GM21825 (cell line): ENCODE data around the gene PDE11A.

ENCODE experiments used
- ATAC-seq: cut with Tn5 transposase; IDR thresholded peaks from one replicate; pipeline ENCODE4 v1.9.1; 2021; ENCODE audit warnings: mild to moderate bottlenecking, moderate library complexity; ENCODE audit not compliant: unreplicated experiment

PDE11A gene

DNA sequence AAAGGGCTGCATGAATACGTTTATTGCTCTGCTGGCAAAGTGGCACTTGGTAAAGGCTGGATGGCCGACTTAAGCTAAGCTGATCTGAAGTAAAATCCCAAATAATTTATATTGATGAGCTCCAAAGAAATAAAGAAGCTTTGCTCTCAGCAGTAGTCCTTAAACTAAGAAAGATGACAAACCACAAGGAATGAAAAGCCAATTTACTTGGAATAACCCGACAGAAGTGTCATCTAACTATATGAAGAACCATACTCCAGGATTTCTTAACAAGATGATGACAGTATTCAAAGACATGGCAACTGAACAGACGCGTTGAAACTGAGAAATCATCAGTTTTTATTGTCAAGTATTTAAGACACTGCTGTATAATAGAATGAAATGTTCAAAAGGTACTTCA is 294.1 kb downstream of the PDE11A start:
- no peak for ATAC-seq

DNA sequence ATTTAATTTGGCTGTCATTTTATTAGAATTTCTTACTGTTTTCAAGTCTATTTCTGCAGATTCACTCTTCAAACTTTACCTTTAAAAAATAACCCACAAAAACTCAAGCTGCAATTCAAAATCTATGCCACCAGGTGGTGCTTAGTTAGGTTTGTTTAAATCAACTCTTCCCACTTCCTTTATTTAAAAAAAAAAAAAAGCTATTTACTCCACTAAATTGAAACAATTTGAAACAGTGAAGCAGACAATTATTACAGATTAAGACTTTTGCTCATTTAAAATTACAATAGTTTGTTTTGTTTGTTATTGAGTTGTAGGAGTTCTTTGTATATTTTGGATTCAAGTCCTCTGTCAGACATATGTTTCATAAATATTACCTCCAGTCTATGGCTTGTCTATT is 300.0 kb downstream of the PDE11A start:
- ATAC-seq, result no peak

DNA sequence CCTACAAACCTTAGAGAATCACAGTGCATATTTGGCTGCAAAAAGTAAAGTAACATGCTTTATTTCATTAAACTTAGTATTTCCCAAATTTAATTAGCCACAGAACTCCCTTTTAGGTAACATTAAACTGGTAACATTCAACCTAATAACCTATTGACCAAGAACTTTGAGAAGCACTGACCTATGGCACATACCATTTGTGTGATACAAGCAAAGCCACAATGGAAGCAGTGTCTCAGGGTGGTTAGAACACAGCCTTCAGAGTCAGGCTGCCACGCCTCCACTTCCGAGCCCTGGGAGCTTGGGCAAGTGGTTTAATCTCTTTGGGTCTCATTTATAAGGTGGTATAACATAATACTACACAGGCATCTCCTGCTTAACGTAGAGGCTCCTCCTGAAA is 301.4 kb downstream of the PDE11A start:
- no peak for ATAC-seq

DNA sequence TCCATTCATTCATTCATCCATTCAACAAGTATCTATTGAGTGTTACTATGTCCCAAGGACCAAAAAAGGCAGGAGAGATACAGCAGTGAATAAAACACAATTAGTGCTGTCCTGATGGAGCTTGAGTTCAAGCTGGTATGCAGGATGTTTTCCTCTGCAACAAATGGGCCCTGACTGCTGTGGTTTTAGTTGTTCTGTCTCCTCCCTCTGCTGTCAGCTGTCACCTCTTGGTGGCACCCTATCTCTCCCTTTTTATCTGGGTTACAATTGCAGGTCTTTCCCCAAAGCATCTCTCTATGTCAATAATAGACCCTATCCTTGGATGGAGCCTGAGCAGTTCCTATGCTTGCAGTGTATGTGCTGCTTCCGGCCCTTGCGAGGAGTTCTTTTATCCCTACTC is 304.8 kb downstream of the PDE11A start:
- no peak for ATAC-seq

DNA sequence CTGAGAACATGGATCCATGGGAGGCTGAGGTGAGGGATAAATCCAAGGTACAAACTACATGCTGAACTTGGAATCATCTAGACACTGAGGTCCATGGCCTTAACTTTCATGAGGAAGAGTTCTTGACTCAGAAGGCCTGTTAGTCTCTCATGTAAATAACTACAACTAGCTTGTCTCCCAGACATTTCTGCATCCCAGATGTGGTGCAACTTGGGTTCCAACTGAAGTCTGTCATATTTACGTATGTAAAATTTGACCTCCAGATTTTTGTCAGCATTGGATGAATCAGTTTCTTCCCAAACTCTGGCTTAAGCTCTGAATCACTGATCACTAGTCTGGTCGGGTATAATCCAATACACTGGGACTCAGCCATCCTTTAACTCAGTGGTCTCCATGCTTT is 306.9 kb downstream of the PDE11A start:
- ATAC-seq, result no peak

DNA sequence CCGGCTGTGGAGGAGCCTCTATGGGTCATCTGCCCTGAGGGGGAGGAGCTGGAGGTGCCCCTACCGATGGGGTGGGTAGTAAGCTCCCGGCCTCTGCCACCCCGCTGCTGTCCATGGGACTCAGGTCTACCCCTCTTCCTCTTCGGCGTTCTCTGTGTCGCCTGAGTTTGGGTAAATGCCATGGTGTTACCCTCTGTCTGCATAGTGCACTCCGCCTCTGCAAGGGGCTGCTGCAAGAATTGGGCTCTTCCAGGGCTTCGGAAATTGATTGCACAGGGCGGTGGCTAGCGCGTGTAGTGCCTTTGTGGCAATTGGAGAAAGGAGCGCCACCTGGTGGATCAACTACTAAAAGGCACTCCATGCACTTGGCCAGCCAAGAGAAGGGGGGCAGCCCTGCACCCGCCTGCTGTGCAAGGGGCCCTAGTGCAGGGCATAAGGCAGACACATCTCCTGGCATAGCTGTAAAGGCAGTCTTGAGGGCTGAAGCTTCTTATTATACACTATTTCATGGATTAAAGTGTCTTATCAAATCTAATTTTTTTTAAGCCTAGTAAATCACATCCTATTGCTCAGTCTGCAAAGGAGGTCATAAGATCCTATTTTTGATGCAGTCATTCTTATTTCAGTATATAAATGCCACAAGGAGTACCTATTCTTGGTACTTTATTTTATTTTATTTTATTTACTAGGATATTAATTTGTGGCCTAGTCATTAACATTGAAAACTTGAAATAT is 308.9 kb downstream of the PDE11A start:
- peak; percentile 96 for ATAC-seq

- ATAC-seq, result no peak
Measured at GRCh38 chr2:177759443-177759842, 313.1 kb downstream of the PDE11A start.

DNA sequence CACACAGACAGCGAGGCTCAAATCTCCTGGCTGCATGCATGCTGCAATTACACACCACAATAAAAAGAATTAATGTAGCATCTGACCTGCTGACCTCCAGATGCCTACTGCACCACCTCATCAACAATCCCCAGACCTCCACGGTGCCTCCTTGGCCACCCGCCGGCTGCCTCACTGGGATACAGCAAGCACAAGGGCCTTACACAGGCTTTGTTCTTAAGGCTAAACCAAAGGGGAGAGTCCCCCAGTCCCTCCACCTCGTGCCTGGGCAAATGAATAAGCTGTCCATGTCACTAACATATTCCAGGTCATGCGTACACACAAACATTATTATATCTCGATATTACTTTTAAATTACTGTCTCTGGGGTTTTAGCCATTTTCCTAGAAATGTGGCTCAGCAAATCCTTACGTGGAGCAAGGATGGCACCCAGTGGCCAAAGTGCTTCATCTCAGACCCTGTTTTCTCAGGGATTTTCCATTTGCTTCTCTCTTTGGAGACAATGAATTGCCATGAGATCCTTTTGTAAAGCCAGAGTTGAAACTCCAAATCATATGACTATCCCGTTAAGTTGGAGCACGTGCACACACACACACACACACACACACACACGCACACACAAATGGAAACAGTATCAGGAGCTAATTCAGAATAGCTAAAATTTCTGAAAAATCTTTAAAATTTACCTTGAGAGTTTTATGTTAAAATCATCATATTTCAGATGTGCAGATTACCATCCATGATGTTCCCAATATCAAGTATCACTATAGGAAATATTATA is 313.8 kb downstream of the PDE11A start:
- ATAC-seq, result no peak

GRCh38 chr2:177756336-177756735 is 316.2 kb downstream of the PDE11A start:
- no peak for ATAC-seq

DNA sequence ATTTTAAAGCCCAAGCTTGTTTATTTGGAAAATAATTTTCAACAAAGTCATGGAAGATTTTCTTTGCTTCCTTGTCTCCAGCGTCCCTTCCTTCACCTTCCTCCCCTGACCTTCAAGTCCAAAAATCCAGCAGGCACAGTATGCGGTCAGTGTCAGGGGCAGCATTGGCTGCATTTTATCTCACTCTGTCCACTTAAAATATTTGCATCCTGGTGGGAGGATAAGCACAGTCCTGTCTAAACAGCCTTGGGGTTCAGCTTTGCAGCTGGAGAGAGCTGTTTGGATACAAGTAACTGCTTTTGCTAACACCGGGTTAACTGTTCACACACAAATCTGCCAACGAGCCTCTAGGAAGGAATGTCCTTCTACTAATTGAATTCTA is 318.1 kb downstream of the PDE11A start:
- no peak for ATAC-seq

- ATAC-seq, result no peak
Measured at GRCh38 chr2:177753682-177754491, 318.7 kb downstream of the PDE11A start.

- ATAC-seq, result no peak
Measured at GRCh38 chr2:177748360-177748759, 324.2 kb downstream of the PDE11A start.

DNA sequence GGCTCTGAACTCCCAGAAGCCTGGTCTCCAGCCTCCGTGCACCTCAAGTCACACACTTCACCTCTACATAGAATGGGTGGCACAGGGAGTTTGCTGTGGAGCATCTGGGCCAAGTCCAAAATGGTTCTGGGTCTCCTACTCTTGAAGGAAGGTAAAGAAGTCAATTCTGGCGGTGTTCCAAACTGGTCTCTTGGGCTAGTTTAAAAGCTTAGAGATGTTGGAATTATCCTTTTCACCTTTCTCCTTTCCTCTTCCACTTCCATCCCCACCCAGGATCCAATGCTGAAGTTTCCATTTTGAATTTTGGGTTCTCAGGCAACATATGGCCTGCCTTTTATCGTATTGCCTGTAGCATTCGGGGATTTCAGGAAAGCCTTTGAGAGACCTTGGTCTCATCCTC is 325.2 kb downstream of the PDE11A start:
- ATAC-seq, result no peak

DNA sequence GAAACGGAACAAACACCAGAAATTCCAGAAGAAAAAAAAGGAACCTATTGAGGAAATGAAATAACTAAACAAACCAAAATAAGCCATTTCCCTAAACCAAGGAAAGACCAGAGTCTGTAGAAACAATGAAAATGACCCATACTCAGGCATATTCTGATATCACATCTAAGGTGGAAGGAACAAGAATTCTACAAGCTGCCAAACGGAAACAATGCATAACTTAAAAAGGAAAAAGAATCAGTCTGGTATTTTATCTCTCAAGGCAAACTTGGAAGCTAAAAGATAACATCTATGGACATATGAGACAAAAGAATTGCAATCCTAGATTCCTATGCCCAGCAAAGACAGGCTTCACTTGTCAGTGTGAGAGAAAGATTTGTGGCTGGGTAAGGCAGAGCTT is 326.2 kb downstream of the PDE11A start:
- no peak for ATAC-seq

- ATAC-seq, result no peak
Measured at GRCh38 chr2:177745531-177745930, 327.0 kb downstream of the PDE11A start.

- no peak for ATAC-seq
Measured at GRCh38 chr2:177742851-177743250, 329.7 kb downstream of the PDE11A start.

DNA sequence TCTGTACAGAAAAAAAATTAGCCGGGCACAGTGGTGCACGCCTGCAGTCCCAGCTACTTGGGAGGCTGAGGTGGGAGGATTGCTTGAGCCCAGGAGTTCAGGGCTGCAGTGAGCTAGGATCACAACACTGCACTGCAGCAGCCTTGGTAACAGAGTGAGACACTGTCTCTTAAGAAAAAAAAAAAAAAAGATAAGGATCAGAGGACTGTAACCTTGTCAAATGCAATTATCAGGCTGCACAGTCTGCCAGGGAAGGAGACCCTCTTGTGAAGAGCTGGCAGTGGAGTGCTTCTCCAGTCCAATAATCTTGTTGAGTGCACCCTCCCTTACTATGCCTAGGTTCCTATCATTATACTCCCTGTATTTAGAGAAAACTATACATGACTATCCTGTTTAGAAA is 330.7 kb downstream of the PDE11A start:
- ATAC-seq, result no peak

DNA sequence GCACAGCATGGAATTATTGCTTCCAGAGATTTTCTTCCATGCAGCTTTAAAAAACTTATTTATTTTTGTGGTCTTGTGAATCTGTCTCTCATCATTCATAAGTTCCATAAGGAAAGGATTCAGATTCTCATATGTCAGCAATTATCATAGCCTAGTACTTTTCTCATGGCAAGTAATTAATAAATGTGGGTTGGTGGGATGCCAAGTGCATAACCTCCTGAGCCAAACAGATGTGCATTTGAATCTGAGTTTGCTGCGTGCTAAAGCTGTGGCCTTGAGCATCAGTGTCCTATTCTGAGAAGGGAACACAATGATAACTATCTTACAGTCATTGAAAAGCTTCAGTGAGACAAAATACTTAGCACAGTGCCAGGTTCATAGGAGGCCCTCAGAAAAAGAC is 331.9 kb downstream of the PDE11A start:
- no peak for ATAC-seq

DNA sequence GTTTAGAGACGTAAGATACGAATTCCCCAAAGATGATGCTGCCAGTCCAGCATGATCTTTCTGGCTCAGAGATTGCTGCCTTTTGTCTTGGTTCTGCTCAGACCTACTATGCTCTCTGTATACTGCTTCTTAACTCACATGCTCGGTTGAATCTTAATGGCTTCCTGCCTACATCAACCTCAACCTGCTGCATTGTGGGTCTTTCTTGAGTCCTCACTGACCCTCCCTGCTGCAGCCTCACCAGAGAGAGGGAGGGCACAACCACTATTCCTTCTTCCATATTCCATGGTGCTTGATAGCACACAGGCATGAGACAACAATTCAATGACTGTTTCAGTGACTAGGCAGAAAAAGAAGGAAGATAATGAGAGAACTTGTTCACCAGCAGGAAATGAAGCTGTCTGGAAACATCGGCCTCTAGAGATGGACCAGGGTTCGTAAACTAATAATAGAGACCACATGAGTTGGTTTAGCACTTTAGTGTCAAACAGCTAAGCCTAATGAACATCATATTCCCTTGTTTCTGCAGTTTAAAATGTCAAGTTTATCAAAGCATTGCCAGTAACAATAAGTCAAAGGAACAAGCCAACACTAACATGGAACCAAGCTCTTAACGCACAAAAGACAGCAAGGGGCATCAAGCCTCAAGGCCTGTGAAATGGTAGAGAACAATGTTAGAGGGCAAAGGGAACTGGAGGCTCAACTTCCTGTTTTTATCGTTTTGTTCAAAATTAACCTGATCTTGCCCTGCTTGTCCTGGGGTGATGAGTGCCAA is 333.9 kb downstream of the PDE11A start:
- ATAC-seq, result no peak

DNA sequence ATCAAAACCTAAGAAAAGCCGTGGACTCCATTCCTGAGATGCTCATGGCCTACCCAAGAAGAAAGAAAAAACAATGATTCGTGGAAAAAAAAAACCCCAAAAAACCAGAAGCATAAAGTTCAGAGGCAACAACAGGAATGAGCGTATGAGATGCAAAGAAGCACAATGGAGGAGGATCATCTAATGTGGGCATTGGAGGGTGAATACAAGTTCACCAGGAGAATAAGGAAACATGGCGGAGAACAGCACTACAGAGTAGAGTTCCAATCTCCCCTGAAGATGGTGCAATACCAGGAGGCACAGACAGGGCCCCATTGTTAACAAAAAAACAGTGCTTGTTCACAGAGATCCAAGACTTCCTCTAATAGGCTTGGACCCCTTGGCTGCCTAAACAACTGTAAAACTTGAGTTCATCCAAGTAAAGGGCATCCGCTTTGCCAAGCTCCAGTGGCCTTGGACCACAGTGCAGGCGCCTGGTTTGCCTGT is 337.2 kb downstream of the PDE11A start:
- ATAC-seq, result no peak
